HG03025 (cell line): ENCODE measurements around the gene GNG2.

Experiments
- ATAC-seq: cut with Tn5 transposase; IDR thresholded peaks from one replicate; pipeline ENCODE4 v1.9.1; 2021; ENCODE audit warnings: mild to moderate bottlenecking, moderate library complexity; ENCODE audit not compliant: unreplicated experiment, low FRiP score

Gene GNG2

GRCh38 chr14:51852541-51852940, 7.9 kb upstream of the GNG2 start:
- ATAC-seq = no peak

DNA sequence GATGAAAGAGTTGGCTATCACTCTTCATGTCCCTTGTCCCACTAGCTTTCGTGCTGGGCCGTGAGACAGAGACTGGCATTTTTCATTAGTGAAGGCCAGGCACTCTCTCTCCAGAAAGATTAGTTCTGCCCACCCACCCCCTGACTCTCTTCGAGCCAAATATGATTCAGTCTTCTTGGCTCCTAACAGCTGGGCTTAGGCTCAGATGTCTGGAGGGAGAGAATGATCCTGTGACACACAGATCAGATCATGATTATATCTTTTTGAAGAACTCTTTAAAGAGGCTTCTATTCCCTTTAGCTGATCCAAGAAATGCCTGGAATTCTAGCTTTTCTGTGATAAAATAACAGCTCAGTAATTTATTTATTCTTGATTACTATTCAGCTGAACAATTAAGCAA, 5.2 kb upstream of the GNG2 start:
- ATAC-seq = no peak

DNA sequence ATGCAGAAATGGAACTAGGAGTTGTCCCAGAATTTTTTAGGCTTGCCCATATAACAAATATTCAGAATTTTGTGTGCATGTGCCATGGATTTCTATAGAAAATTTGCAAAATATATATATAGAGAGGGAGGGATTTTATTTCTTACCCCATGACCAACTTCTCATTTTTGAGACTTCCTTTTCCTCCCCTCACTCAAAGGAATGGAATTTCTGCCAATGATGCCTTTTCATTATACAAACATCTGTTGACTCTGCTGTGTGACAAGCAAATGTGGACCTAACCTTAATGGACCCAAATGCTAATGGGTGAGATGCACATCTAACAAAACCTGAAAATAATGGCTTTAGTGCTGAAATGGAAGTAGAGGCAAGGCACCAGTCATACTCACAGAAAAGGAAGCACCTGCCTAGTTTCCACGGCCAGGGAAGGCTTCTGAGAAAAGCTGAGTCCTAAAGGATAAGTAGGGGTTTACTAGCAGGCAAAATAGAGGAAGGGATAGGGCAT, 3.6 kb upstream of the GNG2 start:
- ATAC-seq = no peak

GRCh38 chr14:51859131-51859530, 1.3 kb upstream of the GNG2 start:
- no peak for ATAC-seq

DNA sequence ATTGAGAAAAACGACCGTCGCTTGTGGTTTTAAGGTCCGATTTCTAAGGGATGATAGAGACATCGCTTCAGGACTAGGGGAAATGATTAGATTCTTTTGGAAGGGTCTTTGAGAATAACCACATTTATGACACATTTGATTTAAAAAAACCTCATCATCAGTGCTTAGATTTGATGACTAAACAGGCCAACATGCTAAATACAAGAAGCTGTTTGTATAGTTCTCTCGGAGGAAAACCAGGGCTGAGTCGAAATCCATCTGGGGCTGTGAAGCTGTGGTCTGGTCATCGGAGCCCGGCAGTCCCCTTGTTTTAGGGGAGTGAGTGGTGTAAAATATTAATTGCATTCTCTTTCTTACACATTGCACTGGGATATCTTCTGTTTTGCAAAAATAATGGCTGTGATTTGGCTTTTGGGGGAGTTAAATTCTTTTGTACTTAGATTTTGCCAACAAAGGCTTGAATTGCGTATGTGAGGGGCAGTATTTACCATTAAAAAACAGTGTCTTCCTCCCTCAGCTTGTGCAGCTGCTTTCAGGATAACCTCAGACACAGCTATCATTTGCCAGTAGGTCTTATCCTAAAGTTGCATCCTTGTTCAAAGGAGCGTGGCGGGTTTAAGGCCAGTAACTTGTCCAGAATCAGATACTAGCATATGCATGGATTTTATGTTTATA, 550 bp downstream of the GNG2 start:
- peak; percentile 14 for ATAC-seq

- no peak for ATAC-seq
These were observed 1.9 kb downstream of the GNG2 start for GRCh38 chr14:51862176-51862796.

- ATAC-seq = no peak
These were observed 2.4 kb downstream of the GNG2 start for GRCh38 chr14:51862860-51863259.

- no peak for ATAC-seq
These were observed 5.7 kb downstream of the GNG2 start for GRCh38 chr14:51865953-51866747.

GRCh38 chr14:51867741-51868140, 7.3 kb downstream of the GNG2 start:
- ATAC-seq = no peak

GRCh38 chr14:51868405-51868804, 8.0 kb downstream of the GNG2 start:
- no peak for ATAC-seq

GRCh38 chr14:51869411-51870100, 9.1 kb downstream of the GNG2 start:
- no peak for ATAC-seq

DNA sequence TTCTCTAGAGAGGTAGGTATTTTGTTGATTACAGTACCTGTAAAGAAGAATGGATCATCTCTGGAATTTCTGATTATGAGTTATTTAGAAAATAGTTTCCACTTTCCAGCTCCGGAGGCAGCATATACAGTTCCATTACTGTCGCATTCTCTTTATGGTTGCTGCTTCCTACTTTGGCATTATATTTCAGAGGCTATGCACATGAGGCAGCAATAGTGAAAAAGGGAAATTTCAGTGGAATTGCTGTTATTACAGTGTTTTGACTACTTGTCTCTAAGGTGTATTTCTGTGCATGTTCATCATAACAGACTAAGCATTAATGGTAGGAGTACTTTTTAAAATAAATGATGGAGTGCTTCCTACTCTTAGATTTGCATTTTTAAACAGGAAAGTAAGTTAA, 10.2 kb downstream of the GNG2 start:
- no peak for ATAC-seq

GRCh38 chr14:51871846-51872245, 11.4 kb downstream of the GNG2 start:
- no peak for ATAC-seq

DNA sequence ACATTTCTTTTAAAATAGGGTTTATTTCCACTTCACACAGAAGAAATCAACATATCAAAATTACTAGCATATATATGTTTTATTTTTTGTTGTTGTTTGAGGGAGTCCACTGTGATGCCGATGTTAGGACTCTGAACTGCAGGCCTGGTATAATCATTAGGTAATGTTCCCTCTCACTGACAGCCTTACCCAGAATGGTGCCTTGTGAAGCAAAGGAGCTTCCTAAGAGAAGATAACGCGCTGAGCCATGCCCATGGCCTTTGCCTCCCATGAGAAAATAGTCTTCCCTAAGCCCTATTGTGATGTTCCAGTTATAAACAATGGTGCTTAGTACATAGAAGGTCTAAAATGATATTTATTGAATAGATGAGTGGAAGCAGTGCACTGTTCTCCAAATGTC, 12.0 kb downstream of the GNG2 start:
- ATAC-seq = no peak

DNA sequence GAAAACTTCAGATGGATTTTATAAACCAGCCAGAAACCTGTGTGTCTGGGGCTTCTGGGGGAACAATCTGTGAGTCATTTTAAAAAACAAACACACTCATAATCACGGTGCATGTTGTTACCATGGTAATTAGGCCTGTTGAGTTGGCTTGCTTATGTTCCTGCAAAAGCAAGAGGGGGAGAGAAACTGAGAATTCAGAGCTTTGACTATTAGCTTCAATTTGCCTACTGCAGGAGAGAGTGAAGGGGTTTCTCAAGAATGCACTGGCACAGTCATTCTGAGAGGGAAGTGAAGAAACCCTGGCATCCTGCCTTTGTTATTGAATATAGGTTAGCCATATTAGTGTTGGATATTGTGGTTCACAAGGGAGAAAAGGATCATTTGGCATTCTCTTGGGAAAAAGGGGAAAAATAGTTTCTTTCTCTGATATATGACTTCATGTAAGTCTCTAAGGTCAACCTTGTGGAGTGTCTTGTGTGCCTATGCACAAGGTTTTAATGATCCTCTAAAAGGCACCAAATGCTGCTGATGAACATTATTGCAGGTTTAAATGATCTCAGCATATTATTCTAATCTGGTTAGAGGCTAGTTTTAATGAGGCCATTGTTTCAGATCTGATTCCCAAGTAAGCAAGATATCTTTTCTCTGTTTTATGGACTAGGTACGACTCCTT, 12.9 kb downstream of the GNG2 start:
- ATAC-seq = peak; percentile 77

GRCh38 chr14:51877810-51878209, 17.4 kb downstream of the GNG2 start:
- ATAC-seq = no peak

DNA sequence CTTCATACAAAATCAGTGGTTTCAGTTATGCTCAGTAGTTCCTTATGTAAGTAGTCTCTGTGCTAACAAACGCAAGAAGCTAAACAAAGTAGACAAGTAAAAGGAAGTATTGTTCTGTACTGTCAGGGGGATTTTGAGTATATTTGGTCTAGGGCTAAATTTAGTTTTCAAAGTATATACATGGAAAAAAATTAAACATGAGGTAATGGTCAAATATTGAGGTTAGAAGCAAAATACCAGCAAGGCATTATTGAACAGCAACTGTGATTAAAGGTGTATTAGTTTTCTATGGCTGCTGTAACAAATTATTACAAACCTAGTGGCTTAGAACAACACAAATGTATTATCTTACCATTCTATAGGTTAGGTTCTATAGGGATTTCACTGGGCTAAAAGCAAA, 18.8 kb downstream of the GNG2 start:
- no peak for ATAC-seq

DNA sequence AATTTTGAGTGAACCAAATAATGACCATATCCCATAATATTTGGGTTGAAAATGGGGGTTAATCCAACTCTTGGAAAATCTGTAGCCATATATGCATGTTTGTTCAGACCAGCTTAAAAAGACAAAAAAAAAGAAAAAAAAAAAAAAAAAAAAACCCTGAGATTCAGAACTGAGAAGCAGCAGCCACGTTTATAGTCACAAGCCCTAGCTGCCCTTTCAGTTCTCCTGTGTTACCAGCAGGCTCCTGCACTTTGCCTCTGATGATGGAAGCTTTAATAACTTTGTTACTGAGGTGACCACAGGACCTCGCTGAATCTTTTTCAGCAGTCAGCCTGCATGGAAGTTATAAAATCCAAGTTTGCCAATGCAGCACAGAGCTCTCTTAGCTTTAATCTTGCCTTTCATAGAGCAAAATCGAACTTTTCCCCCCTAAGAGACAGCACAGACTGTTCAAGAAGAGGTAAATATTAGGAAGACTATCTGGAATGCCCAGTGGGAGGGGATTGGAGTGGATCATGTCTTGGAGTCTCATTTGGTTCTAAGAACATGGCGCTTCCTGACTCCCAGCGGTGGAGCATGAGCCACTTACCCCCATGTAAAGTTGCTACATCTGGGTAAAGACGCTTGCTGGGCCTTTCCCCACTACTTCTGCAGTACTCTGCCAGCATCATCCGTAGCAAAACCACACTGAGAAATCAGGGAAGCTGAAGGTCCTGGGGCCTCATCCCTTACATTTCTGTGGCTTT, 20.6 kb downstream of the GNG2 start:
- peak; percentile 62 for ATAC-seq

DNA sequence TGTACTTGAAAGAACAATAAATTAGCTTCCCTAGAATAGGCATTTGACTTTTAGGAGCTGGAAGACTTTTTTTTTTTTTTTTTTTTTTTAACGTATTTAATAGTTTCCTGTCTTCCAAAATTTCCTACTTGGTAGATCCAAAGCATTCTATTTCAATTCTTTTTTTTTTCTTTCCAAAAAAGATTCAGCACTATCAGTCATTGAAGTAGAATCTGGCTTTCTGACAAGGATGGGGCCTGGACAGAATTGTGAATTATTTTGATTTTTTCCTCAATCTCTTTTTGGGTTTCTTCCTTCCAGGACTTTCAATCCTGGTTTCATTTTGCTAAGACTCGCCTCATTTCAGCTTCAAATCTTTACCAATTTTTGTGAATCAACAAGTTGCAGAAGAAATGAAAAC, 21.2 kb downstream of the GNG2 start:
- ATAC-seq = no peak

DNA sequence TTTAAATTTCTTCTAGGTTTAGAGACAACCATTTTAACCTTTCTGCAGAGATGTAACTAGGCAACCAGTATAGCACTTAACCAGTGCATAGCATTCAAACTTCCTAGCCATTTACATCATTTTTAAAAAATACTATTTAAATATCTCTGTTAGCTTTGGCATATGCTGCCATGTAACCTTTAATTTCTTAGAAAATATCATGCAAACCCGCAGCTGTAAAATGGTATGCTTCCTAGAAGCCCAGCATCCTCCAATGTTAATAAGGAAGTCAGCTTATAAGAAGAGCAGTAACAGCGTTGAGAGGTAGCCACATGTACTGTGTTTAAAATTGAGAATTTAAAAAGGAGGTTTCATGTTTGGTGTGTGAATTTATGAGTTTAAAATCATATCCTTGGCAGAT, 22.8 kb downstream of the GNG2 start:
- no peak for ATAC-seq
